ENCODE data around the gene EDRF1.

Gene EDRF1

GRCh38 chr10:125799451-125800182, 80.1 kb downstream of the EDRF1 start:
- TF ChIP-seq CTCF (IDR thresholded peaks at IDR 0.05; ENCODE audit: control extremely low read depth, extremely low read depth, low read depth, missing control alignments), result no peak
- ChIA-PET POLR2A (no interaction called here), CTCF (interaction anchor here (3.3 kb wide), 1 partner anchor 15 kb away, joined by 10 read pairs; no protein-coding TSS in a partner anchor)
- no peak for DNase-seq (ENCODE audit: extremely low spot score)

- ChIA-PET CTCF (interaction anchor here (1.8 to 2.2 kb wide), 2 partner anchors 13 to 17 kb away, joined by 3 to 7 read pairs; no protein-coding TSS in a partner anchor), POLR2A (no interaction called here)
- TF ChIP-seq CTCF (IDR thresholded peaks at IDR 0.05; ENCODE audit: control extremely low read depth, extremely low read depth, low read depth, missing control alignments), result no peak
- DNase-seq (ENCODE audit: extremely low spot score), result no peak
Observed at GRCh38 chr10:125801574-125801973, 82.1 kb downstream of the EDRF1 start.

GRCh38 chr10:125802131-125802530, 82.6 kb downstream of the EDRF1 start:
- no peak for TF ChIP-seq CTCF (IDR thresholded peaks at IDR 0.05; ENCODE audit: control extremely low read depth, extremely low read depth, low read depth, missing control alignments)
- no peak for DNase-seq (ENCODE audit: extremely low spot score)
- POLR2A ChIA-PET, result no interaction called here
- CTCF ChIA-PET, result interaction anchor here (1.8 to 2.2 kb wide), 2 partner anchors 12 to 18 kb away, joined by 3 to 7 read pairs; no protein-coding TSS in a partner anchor

- ChIA-PET POLR2A (no interaction called here), CTCF (interaction anchor here (1.8 to 2.2 kb wide), 2 partner anchors 12 to 18 kb away, joined by 3 to 7 read pairs; no protein-coding TSS in a partner anchor)
- DNase-seq (ENCODE audit: extremely low spot score), result no peak
- no peak for TF ChIP-seq CTCF (IDR thresholded peaks at IDR 0.05; ENCODE audit: control extremely low read depth, extremely low read depth, low read depth, missing control alignments)
Observed at GRCh38 chr10:125802739-125803138, 83.2 kb downstream of the EDRF1 start.

- POLR2A ChIA-PET, result interaction anchor here (0.5 kb wide), 1 partner anchor 191 kb away, joined by 5 read pairs; no protein-coding TSS in a partner anchor
- no peak for DNase-seq (ENCODE audit: extremely low spot score)
- TF ChIP-seq CTCF (IDR thresholded peaks at IDR 0.05; ENCODE audit: control extremely low read depth, extremely low read depth, low read depth, missing control alignments), result no peak
- CTCF ChIA-PET, result interaction anchor here (1.1 to 1.6 kb wide), 4 partner anchors 9 to 110 kb away, joined by 3 to 5 read pairs (median 3); no protein-coding TSS in a partner anchor
Observed at GRCh38 chr10:125808047-125808446, 88.5 kb downstream of the EDRF1 start.

GRCh38 chr10:125811251-125811650, 91.7 kb downstream of the EDRF1 start:
- no peak for DNase-seq (ENCODE audit: extremely low spot score)
- no peak for TF ChIP-seq CTCF (IDR thresholded peaks at IDR 0.05; ENCODE audit: control extremely low read depth, extremely low read depth, low read depth, missing control alignments)
- ChIA-PET CTCF (interaction anchor here (1.2 kb wide), 1 partner anchor 9 kb away, joined by 4 read pairs; no protein-coding TSS in a partner anchor), POLR2A (no interaction called here)
